Fibroblast of mammary gland (primary cell): ENCODE data around the gene FAM3B.

Source experiments
- DNase-seq: peaks from one replicate; pipeline ENCODE4 v3.0.0-alpha.2; 2010; ENCODE audit warnings: low read depth
- H3K4me3 ChIP-seq: 2 replicates; pipeline ENCODE4 v1.5.1; 2011; ENCODE audit warnings: low read depth, mild to moderate bottlenecking, low read length, moderate library complexity; ENCODE audit not compliant: control insufficient read depth
- TF ChIP-seq, protein P1 (sequence below): conservative IDR thresholded peaks from 2 replicates; pipeline ENCODE4 v1.5.1; 2011; ENCODE audit warnings: low read depth, low read length, inconsistent platforms; ENCODE audit not compliant: control insufficient read depth, insufficient read depth

The FAM3B gene

DNA sequence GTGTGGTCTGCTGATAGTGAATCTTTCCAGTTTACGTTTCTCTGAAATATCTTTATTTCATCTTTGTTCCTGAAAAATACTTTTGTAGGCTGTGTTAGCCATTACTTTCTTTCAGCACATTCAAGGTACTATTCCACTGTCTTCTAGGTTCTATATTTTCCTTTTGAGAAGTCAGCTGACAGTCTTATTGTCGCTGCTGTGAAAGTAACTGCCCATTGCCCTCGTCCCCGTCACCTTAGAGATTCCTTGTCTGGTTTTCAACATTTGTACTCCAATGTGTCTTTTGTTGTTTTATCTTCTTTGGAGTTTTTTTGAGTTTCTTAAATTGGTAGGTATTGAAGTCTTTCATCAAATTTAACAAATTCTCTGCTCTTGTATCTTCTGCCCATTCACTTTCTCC is 25.4 kb downstream of the FAM3B start:
- DNase-seq, result no peak
- TF ChIP-seq, protein P1, sequence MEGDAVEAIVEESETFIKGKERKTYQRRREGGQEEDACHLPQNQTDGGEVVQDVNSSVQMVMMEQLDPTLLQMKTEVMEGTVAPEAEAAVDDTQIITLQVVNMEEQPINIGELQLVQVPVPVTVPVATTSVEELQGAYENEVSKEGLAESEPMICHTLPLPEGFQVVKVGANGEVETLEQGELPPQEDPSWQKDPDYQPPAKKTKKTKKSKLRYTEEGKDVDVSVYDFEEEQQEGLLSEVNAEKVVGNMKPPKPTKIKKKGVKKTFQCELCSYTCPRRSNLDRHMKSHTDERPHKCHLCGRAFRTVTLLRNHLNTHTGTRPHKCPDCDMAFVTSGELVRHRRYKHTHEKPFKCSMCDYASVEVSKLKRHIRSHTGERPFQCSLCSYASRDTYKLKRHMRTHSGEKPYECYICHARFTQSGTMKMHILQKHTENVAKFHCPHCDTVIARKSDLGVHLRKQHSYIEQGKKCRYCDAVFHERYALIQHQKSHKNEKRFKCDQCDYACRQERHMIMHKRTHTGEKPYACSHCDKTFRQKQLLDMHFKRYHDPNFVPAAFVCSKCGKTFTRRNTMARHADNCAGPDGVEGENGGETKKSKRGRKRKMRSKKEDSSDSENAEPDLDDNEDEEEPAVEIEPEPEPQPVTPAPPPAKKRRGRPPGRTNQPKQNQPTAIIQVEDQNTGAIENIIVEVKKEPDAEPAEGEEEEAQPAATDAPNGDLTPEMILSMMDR, result no peak
- no peak overlapping the region for H3K4me3 ChIP-seq

DNA sequence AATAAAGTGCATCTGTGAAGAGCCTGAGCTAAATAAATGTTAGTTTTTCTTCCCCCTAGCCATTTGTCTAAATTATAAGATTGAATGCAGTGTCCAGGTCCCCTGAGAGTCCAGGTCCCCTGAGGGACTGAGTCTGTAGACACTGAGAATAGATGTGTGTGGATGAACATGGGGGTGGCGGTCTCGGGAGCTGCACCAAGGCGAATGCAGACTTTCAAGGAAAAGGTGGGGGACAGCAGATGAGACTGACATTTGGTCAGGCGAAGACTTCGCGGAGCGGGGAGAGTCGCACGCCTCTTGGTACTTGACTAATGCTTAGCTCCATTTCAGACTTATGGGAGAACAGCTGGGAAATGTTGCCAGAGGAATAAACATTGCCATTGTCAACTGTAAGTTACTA is 27.5 kb downstream of the FAM3B start:
- TF ChIP-seq, protein P1, result no peak
- DNase-seq, result no peak
- no peak overlapping the region for H3K4me3 ChIP-seq

DNA sequence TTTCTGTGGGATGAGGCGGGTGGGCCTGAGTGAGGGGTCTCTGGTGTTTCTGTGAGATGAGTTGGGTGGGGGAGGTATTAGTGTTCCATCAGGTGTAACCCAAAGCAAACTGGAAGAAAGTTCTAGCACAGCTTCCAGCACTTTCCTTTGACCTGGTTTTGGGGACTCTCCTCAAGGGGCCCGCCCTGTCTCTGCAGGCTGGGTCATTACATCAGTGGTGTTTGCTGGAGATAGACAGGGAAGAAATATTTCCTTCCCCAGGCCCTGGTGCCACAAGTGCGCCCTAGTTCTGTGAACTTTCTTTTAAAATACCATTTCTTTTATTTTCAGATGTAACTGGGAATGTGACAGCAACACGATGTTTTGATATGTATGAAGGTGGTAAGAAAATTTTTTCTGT is 28.8 kb downstream of the FAM3B start:
- H3K4me3 ChIP-seq, result no peak overlapping the region
- TF ChIP-seq, protein P1, result no peak
- no peak for DNase-seq

- no peak for DNase-seq
- TF ChIP-seq, protein P1, result no peak
- H3K4me3 ChIP-seq, result no peak overlapping the region
Measured at GRCh38 chr21:41345934-41346685, 29.5 kb downstream of the FAM3B start.

DNA sequence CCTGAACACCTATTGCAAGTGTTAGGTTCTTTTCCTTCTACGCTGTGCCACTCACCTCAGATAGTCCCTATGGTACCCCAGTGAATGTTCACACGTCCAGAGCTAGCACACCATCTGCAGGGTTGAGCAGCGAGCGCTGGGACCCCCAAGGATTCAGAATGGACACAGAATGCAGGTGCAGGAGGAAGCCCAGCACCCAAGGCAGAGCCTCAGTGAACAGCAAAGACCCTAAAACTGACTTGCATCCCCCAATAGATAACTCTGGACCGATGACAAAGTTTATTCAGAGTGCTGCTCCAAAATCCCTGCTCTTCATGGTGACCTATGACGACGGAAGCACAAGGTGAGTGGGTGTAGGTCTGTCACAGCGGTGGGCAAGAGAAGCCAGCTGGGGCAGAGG is 30.2 kb downstream of the FAM3B start:
- H3K4me3 ChIP-seq, result no peak overlapping the region
- DNase-seq, result no peak
- TF ChIP-seq, protein P1, result no peak

- TF ChIP-seq, protein P1, result no peak
- DNase-seq, result no peak
- H3K4me3 ChIP-seq, result no peak overlapping the region
Measured at GRCh38 chr21:41348434-41348833, 31.8 kb downstream of the FAM3B start.

DNA sequence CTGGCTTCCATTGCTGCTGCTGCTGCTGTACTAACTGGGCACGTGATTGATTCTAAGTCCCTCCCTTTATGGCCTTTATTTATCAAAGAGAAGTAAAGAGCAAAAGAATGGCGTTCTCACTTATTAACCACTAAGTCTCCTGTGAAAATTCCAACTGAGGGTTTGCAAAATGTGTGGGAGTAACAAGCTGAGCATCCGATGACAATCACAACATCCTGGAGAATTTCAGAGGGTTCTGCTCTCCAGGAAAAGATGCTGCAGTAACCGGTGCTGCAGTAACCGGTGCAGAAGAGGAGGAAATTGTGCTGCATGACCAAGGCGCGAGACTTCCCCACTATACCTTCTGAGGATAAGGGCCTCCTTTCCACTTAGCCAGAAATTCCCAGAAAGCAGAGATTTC is 32.5 kb downstream of the FAM3B start:
- no peak for DNase-seq

More for the DNA sequence above, 32.5 kb downstream of the FAM3B start:
- TF ChIP-seq, protein P1, result no peak
- no peak overlapping the region for H3K4me3 ChIP-seq
